ENCODE measurements around the gene WDR26.
"Not testable (repeated sequence)": the region's sequence is repeated elsewhere in the genome, so short reads cannot be mapped to it uniquely, and the experiment has no call there.

Gene WDR26

DNA sequence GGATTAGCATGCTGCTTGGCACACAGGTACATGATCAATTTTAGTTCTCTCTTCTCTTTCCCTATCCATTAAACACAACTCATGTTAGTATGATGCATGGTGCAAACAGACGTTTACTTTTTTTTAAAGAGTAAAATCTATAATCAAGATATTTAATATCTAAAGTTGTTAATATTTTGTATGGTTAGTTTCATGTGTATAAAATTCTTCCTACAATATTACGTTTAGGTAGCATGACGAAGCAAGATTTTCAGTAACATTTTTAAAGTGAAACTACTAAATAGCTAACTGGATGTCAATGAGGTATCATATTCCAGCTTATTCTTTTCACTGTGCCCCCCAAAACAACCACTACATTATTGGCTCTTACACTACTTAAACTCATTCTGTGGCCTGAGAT is 41.3 kb downstream of the WDR26 start:
- no peak for DNase-seq (ENCODE audit: low spot score)

DNA sequence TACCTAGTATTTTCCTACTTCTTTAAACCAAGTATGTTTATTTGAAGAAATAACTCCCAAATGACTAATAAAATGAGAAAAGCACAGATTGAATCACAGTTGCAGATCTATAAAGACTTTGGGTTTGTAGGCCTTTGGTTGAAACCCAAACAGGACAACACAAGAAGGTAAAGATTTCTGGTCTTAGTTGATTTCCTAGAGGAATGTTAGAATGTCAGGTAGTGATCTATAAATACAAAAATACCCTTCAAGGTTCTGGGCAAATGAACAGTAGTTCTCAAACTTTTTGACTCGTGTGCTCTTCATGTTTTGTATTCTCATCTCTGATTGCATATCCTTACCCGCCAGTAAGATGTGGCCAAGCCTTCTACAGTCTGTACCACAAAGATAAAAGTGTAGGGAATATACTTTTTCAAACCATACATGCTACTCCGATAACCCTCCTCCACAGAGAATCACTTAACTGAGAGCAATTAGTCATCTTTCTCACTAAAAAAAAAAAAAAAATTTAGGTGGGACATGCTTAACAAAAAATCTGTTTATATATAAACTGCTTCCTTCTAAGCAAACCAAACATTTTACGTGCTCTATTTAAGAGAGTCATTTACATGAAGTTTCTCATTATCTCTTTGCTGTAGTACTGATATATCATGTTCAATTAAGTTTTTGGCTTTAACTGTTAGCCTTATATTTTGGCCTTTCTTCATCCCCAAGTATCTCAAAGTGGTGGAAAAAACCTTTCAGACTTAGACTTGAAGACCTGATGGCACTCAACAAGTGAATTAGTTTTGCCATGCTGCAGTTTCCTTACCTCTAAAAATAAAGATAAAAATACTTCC is 42.0 kb downstream of the WDR26 start:
- DNase-seq (ENCODE audit: low spot score): no peak

DNA sequence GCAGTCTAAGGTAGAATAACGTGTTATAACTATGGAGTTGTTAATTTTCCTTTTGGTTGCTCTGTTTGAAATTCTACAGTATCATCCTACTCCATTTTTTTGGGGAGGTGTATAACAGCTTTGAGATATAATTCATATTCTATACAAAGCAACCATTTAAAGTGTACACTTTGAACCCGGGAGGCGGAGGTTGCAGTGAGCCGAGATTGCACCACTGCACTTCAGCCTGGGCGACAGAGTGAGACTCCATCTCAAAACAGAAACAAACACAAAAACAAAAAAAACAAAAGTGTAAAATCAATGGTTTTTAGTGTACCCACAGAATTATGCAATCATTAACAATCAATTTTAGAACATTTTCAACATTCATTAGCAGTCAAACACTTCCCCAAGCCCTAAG is 44.1 kb downstream of the WDR26 start:
- DNase-seq (ENCODE audit: low spot score): no peak

DNA sequence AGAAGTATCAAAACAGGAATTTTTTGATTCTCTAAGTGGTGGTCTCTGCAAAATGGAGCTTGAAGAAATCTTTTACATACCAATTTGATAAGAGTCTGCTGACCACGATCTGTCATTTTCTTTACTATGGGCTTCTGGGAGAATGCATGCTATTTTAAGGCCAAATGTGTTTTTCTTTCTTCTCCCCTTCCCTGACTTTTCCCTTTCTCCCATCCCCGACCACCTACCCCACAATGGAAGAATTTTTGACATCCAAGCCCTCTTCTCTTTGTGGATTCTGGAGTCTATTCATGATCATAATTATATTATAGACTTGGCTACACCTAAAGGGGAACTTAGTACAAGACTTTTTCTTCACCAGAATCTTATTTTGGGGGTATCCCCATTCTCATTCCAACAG is 46.7 kb downstream of the WDR26 start:
- DNase-seq (ENCODE audit: low spot score): no peak

DNA sequence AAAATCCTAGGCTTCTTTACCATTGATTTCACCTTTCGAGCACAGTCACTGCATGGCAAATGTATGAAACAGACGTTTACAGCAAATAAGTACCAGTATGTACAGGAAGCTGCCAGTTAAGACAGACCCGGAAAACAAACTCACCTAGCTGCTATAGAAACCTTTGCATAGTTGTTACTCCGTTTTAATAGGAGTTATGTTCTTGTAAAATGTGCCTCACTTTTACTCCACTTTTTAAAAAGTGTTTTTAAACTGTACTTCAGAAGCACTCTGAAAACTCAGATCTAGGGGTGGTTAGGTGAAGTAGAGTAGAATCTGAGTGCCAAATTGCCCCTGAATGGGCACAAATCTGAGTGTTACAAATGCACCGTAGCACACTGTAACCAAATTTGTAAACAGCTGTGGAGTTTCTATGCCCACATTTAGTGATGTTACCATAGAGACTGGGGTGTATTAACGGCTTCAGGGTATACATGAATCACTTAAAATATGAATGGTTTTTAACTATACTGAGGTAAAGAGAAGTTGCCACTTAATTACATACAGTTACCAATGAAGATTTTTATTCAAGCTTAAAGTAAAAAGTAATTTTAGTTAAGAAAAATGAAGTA is 47.2 kb downstream of the WDR26 start:
- no peak for DNase-seq (ENCODE audit: low spot score)

DNA sequence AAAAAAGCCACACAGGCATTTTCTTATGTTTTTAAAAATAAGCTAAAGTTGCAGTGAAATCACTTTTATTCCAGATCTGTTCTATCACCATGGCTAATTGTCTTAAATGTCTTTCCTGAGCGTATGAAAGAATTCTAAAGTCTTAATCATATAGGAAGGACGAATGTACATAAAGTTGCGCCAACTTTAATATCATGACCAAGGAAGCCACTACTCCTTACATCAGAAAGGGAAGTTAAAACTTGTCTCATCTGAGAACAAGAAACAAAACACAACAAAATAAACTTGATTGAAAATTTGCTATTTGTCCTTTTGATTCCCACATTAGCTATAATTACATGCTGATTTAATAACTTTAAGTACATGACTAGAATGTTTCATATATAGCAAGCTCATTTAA is 51.4 kb downstream of the WDR26 start:
- no peak for DNase-seq (ENCODE audit: low spot score)

DNA sequence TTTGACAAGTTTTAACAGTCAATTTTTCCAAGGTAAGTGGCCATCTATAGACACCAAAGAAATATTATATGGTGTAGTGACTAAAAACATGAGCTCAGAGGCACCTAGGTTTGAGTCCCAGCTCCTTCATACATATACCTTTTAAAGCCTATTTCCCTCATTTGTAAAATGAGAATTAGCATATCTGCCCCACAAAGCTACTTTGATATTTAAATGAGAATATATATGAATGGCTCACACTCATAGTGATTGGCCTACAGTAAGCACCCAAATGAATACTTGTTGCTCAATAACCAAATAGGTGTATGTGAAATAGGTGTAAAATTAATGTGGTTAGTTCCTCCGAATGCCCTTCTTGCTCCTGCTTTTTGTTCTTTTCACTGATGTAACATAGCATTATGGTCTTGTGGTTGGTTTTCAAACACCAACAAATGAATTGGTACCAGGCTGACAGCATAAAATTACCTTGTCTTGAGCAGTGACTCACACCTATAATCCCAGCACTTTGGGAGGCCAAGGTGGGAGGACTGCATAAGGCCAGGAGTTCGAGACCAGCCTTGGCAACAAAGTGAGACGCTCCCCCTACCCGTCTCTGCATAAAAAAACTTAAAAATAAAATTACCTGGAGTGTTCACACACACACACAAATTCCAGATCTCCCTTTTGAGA is 52.6 kb downstream of the WDR26 start:
- no peak for DNase-seq (ENCODE audit: low spot score)

DNA sequence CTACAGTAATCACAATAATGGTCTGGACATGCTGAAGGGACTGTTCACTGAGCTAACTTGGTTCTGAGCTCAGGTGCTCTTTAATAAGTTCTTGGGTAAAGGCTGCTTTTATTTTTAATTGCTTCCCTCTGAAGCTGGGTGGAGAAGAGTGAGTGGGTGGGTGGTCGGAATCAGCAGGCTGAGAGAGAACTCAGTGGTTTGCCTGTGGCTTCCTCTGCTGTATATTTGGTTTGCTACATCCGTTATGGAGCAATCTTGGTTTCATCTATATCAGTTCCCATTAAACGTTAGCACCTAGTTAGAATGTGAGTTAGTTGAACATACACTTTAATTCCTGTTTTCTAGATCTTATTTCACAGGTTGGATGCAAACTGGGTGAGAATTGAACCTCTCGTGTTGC is 54.6 kb downstream of the WDR26 start:
- DNase-seq (ENCODE audit: low spot score): no peak

DNA sequence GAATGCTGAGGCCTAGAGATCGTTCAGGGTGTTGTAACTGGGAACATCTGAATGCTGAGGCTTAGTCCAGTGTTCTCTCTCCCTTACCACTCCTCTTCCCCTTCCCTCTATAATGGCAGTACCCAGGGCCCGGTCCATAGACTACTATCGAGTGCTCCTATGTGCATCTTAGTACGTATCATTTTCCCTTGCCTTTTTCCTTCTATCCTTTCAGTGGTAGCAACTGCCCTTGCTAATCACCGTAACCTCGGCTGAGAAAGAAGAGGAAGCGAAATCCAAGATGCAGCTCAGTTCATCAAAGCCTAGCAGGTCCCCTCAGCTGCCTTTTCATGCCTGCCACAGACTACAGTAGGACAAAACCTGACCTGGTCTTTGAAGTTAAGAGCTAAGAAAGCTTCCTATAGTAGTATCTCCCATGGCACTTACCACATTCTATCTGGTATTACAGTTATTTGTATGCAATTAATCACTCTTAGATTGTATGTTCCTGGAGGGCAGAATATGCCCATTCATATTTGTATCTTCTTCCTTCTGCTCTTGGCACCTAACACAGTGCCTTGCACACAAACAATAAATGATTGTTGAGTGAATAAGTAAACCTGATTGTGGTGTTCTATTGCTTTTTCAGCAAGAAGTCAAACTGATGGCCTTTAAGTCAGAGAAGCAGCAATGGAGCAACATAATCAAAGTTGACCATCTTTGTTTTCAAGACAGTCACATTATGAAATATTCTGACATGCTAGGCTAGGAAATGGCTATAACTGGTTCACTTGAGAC is 55.6 kb downstream of the WDR26 start:
- no peak for DNase-seq (ENCODE audit: low spot score)

DNA sequence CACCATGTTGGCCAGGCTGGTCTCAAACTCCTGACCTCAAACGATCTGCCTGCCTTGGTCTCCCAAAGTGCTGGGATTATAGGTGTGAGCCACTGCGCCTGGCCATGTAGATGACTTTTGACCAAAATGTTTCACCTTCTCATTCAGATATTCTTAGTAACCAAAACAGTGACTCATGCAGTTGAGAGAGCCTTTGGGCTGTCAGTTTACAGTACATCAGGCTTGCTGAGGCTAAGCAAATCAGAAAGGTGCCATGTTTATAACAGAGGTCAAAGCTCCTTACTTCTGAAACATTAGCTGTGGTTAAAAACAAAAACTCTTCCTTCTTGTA is 57.0 kb downstream of the WDR26 start:
- no peak for DNase-seq (ENCODE audit: low spot score)

DNA sequence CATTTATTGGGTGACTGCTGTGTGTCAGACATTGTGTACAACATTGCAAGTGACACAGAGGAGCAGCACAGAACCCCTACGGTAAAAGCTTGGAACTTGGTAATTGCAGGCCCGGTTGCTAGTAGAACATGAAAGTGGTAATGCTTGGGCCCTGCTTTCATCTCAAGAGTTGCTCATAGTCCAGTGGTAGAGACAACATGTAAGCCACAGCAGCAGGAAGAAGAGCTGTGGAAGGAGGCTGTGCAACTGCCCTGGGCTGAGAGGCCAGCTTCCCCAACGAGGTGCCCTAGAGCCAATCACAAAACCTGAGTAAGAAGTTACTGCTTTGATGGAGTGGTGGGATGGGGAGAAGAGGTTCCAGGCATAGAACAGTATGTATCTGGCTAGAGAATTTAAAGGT is 59.5 kb downstream of the WDR26 start:
- no peak for DNase-seq (ENCODE audit: low spot score)

DNA sequence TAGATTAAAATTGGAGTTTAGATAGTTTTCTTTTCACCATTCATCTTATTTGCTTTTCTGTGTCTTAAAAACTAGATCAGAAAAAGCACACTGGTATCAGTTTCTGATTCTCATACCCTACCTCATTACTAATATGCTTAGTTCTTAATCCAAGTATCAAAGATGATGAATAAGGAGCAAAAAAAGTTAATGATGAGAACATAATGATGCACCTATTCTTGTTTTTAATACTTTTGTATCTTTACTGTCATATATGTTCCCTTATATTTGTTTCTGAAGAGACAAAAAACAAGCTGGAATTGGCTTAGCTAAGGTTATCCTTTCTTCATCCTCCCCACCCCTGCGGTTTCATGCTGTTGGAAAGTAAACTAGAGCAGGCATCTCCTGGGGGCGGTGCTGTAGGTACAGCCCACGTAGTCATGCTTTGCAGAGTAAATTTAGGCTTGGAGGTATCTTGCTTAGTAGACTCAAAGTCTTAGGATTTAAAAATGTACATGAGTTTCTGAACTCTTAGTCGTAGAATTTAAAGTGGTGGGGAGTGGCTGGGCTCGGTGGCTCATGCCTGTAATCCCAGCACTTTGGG is 61.5 kb downstream of the WDR26 start:
- DNase-seq (ENCODE audit: low spot score): no peak

DNA sequence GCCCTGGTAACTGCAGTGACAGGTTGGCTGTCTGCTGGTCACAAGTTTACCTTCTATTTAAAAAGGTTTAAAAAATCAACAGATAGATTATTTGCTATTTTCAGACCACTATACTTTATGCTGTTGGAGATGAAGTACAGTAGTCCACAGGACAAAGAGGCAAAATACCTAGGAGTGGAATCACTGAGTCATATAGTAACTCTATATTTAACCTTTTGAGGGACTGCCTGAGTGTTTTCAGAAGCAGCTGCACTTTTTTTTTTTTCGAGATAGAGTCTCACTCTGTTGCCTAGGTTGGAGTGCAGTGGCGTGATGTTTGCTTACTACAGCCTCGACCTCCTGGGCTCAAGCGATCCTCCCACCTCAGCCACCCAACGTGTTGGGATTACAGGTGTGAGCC is 66.2 kb downstream of the WDR26 start:
- DNase-seq (ENCODE audit: low spot score): no peak

DNA sequence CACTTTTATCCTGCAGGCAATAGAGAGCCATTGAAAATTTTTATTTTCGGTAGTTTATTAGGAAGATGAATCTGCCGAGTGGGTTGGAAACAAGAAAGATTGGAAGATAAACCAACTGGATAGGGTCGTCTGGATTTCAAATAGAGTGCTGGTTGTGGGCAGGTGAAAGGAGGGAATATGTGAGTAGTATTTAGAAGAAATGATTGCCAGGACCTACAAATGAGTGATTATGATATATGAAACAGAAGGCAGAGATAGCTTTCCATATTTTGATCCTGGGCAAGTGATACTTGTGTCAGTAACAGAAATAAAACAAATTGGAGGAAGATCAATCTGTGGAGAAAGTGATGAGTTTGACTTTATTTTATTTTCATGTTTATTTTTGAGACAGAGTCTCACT is 75.4 kb downstream of the WDR26 start:
- DNase-seq (ENCODE audit: low spot score): no peak

DNA sequence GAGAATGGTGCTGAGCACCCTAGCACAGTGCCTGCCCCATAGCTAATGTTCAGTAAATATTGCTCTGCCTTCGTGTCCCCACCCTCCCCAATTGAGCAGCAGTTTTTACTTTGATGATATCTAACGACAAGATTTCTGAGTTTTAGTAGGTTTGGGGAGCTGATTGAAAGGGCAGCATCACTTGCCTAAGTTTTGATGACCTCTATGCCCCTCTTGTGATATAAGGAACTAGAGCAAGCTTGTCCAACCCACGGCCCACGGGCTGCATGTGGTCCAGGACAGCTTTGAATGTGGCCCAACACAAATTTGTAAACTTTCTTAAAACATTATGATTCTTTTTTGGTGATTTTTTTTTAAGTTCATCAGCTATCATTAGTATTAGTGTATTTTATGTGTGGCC is 76.4 kb downstream of the WDR26 start:
- peak; percentile 34 for DNase-seq (ENCODE audit: low spot score)

DNA sequence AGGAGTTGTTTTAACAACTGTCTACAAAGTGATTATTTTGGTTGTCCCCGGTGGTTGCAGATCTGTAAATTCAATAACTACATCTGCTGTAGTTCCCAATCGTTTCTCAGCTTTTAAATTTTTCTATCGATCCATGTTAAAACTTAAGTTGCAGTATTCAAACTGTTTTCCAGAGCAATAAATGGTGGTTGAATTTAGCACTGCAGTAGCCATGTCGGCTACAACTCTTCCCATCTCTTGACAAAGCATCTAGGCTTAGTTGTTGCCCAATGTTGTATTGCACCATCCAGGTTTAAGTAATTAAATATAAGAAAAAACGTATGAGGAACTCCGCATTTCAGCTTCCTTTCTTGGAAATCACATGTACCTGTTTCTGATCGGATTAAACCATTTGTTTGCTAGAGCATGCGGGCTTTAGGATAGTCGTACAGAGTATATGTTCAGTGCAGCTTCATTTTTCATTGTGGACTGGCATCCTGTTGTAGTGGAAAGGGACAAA is 76.9 kb downstream of the WDR26 start:
- peak; percentile 38 for DNase-seq (ENCODE audit: low spot score)

DNA sequence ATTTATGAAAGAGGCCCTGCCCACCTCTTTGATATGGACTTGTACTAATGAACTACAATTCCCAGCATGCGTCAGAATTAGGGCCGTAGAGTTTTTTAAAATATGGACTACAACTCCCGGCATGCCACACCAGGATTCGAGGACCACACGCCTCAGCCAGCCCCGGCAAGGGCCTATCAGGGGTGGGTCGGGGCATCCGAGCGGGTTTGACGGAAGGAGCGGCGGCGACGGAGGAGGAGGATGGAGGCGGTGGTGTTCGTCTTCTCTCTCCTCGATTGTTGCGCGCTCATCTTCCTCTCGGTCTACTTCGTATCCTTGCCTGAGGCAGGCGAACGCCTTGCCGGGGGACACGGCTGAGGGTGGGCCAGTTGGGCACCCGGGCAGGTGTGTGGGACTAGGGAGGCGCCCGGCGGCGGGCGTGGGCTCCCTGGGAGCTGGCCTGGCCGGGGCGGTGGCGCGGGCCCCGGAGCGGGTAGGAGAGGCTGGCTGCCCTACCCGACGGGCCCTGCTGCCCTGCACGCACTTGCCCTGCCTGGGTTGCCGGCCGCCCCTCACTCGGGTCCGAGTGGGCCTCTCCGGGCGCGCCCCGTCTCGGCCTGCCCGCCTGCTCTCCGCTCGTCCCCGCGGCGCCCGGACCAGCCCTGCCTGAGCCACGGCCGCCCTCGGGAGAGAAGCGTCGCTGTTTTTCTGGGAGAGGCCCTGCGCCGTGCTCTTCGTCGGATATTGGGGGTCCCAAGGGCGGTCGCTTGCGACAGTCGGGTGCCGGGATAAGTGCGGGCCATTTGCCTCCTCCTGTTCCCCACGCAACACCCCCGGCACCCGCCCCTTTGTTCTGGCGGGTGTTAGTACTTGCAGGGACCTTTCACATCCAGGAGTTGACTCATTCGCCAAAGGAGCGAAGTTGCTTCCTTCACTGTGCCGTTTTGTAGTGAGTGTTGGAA is 77.6 kb downstream of the WDR26 start, which contains the start of gene CNIH4:
Gene CNIH4 (plus strand): TSS at position 195 of the 941 bp plus-strand sequence. CDS start 46 bp downstream, at position 241.
- DNase-seq (ENCODE audit: low spot score): peak; percentile 96

DNA sequence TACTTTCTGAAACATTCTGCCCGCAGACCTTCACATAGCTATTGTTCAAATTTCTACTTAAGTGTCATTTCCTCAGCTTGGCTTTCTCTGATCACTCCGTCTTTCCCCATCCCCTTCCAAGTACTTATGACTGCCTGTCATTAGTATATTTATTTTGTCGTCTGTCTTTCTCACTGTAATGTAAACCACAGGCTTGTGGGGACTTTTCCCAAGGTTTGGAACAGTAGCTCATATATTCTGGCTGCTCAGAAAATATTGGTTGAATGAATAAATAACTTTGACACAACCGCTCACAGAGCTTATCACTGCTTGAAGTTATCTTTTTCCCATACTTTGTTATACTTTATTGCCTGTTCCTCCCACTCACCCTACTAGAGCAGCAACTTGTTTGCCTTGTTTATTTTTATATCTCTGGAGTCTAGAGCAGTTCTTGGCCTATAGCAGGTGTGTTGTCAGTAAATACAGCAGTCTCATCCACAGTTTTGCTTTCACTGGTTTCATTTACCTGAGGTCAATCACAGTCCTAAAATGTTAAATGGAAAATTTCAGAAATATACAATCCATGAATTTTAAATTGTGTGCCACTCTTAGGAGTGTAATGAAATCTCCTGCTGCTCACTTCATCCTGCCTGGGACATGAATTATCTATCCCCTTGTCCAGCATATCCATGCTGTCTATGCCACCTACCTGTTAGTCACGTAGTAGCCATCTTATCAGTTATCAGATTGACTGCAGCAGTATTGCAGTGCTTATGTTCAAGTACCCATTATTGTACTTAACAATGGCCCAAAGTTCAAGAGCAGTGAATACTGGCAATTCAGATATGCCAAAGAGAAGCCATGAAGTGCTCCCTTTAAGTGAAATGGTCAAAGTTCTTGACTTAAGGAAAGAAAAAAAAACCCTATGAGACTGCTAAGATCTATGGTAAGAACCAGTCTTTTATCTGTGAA is 80.3 kb downstream of the WDR26 start:
- no peak for DNase-seq (ENCODE audit: low spot score)

DNA sequence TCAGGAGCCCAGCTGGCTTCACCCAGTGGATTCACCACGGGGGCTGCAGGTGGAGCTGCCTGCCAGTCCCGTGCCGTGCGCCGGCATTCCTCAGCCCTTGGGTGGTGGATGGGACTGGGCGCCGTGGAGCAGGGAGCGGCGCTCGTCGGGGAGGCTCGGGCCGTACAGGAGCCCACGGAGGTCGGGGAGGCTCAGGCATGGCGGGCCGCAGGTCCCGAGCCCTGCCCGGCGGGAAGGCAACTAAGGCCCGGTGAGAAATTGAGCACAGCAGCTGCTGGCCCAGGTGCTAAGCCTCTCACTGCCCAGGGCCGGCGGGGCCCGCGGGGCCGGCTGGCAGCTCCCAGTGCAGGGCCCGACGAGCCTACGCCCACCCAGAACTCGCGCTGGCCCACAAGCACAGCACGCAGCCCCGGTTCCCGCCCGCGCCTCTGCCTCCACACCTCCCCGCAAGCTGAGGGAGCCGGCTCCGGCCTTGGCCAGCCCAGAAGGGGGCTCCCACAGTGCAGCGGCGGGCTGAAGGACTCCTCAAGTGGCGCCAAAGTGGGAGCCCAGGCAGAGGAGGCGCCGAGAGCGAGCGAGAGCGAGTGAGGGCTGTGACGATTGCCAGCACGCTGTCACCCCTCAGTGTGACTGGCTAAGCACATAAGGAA is 82.0 kb downstream of the WDR26 start:
- DNase-seq (ENCODE audit: low spot score): not testable (repeated sequence)
